Measurements from ENCODE around the gene TSR1.
A peak's percentile ranks its signal among the peaks of the same experiment; 100 is the strongest.

TSR1 gene

DNA sequence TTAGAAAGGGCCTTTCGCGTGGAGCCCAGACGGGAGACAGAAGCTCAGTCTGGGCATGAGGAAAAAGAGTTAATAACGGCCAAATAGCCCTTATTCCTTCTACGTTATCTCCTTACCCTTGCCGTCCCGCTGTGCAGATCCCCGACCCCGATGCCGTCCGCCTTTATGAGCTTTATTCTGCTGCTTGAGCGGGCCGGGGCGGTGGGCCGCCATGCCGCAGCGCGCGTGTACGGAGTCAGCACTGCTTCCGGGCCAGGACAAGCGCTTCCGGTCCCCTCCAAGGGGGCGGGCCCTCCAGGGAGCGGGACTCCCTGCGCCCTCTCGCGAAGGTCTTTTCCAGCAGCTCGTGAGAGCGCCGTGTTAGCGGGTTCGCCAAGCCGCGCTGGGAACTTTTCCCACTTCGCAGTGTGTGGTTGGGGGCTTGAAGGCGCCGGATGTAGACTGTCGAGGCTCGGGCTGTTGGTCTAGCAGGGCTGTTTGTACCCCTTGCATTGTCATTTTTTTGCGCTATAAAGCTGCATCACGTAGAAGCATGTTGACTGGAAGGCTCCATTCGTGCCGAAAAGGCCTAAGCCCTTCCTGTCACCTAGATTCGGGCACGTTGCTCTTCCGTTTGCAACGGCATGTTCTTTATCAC, at the start of gene TSR1:
TSR1 (minus strand) TSS at position 243 of the 637 bp plus-strand sequence; CDS start at position 213, 30 bp downstream.
- TF ChIP-seq, protein P1, sequence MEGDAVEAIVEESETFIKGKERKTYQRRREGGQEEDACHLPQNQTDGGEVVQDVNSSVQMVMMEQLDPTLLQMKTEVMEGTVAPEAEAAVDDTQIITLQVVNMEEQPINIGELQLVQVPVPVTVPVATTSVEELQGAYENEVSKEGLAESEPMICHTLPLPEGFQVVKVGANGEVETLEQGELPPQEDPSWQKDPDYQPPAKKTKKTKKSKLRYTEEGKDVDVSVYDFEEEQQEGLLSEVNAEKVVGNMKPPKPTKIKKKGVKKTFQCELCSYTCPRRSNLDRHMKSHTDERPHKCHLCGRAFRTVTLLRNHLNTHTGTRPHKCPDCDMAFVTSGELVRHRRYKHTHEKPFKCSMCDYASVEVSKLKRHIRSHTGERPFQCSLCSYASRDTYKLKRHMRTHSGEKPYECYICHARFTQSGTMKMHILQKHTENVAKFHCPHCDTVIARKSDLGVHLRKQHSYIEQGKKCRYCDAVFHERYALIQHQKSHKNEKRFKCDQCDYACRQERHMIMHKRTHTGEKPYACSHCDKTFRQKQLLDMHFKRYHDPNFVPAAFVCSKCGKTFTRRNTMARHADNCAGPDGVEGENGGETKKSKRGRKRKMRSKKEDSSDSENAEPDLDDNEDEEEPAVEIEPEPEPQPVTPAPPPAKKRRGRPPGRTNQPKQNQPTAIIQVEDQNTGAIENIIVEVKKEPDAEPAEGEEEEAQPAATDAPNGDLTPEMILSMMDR (IDR thresholded peaks at IDR 0.05; ENCODE audit: extremely low read depth, missing control alignments): peak; percentile 35
- DNase-seq (ENCODE audit: low spot score): peak; percentile 99

DNA sequence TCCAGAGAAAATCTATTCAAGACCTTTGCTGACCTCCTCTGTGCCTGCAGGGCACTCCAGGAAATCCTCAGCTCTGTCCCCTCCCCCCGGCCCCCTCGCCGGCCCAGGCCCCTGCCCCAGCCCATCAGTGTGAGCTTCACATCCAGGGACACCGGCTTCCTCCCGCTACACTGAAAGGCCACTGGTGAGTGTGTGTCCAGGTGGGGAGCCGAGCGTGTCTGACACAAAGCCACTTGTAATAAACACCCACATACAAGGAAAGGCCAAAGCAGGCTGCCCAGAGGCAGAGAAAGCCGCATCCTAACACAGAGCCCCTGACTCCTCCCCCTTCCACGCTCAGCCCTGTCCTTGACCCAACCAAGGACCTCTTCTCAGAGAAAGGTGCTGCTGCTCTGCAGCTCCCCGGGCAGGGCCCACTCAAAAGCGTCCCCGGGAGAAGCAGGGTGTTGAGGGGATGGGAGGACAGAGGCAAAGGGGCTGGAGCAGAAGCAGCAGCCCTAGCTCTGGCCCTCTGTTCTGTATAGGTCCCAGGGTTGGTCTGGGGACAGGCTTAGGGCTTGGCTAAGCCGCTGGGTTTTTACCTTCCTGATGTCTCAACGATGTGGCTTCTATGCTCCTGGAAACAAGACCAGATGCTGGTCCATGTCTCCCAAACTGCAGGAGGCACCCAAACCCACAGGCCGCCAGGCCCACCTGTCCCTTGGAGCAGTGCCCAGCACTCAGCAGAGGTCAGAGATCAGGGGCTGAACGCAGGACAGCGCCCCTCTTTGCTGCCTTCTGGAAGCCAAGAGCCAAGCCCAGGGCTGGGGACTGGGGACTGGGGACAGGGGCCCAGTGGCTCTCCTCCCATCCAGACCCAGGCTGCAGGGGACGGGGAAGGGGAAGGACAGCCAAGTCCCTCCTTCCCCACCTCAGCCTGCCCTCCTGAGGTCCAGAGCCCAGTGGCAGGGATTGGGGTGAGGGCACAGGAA, 49.3 kb upstream of the TSR1 start:
- no peak for DNase-seq (ENCODE audit: low spot score)
- TF ChIP-seq, protein P1 (IDR thresholded peaks at IDR 0.05; ENCODE audit: extremely low read depth, missing control alignments): no peak

DNA sequence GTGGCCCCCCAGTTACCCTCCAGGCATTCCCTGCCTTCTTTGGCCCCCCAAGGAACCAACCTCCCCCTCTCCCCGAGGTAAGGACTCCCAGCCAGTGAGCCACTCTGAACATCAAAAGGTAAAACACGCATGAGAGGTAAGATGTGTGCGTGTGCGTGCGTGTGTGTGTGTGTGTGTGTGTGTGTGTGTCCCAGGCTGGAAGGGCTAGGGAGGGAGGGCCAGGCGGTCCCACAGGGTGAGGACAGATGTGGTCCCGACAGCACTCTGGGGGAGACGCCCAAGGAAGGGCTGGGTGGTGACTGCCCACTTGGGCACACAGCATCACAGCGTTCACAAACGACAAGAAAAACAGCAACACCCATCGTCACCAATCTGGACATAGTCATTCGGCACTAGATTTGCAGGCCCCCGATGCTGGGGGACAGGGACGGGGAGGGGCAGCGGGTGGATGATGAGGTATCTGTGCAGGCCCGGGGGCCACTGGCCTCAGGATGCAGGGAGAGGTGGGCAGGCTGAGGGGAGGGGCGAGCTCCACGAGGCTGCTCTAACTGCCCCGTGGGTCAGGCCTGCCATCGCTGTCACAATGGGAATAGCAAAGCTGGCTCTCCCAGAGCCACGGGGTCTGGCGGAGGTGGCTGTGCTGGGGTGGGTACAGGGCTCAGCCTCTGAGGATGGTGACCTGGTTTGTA, 48.3 kb upstream of the TSR1 start:
- TF ChIP-seq, protein P1 (IDR thresholded peaks at IDR 0.05; ENCODE audit: extremely low read depth, missing control alignments): no peak
- no peak for DNase-seq (ENCODE audit: low spot score)

DNA sequence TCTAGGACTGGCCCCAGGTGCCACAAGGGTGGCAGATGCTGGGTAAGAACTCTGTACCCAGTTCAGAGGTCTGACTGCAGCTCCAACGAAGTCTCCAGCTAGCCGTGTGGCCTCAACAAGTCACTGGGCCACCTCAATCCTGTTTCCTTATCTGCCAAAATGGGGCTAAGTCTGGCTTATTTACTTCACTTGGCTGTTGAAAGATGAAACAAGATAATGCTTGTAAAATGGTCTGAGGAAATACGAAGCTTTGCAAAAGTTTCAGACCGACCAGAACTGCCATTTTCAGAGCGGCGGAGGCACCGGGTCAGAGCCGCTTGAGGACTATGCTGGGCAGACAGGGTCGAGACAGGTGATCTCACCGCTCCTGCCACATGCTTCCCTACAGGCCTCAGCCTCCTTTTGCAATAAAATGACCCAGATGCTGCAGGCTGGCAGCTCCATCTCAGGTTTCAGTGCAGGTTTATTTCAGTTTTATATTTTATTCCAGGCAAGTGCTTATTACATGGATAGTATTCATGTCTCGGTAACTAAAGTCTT, 47.4 kb upstream of the TSR1 start:
- TF ChIP-seq, protein P1 (IDR thresholded peaks at IDR 0.05; ENCODE audit: extremely low read depth, missing control alignments): no peak
- DNase-seq (ENCODE audit: low spot score): no peak

DNA sequence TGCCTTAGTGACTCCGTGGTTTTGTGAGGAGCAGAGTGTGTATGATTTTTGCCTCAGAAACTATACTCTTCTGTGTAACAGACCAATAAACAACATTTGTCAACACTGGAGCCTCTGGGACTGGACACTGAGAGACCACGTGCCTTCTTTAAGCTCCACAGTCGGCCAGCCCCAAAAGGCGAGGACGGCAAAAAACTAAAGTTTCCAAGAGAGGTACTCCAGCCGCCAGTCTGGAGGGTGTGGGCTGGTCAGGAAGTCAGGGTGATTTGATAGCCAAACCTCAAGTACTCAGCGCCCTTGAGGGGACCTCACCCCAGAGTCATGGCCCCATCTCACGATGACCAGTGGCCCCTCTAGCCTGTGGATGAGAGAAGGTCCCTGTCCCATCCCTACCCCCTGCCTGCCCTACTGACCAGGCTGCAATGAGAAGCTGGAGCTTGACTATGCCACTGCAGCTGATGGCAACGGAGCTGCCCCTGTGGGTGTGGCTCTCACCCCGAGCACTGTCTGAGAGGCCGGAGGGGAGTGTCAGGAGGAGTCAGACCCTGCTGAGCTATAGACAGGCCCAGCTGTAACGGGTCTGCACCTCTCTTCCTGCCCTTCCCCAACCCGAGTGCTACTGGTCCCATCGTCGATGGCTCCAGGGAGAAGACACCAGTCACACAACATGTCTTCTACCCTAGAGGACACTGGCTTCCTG, 44.8 kb upstream of the TSR1 start:
- TF ChIP-seq, protein P1 (IDR thresholded peaks at IDR 0.05; ENCODE audit: extremely low read depth, missing control alignments): no peak
- DNase-seq (ENCODE audit: low spot score): no peak

DNA sequence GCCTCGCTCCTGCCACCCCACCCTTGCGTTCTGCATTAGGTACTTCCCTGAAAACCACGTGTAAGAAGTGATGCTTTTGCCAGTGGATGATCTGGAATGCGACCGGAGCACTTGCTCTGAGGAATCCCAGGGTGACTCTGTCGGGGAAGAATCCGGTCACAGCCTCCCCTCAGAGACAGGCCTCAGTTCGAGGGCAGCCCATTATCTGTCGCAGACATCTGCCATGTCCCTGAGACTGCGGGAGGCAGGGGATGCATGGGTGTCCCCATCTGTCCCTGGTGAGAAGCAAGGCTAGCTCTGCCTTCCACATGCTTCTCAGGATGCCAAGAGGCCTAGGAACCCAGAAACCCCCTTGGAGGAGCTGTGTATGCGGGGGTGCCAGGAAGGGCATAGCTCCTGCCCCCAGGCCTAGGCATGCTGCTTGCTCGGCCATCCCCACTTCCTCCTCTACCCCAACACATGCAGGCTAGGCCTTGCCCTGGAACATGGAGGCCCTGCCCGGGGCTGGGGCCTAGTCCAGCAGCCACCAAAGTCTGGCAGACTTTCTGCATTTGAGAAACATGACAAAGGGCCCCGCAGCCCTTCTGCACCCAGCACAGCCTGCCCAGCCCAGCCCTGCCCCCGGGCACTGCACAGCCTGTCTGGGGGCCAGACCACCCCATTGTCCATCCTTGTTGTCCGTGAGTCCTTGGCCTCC, 44.1 kb upstream of the TSR1 start:
- TF ChIP-seq, protein P1 (IDR thresholded peaks at IDR 0.05; ENCODE audit: extremely low read depth, missing control alignments): no peak

More for the DNA sequence above, 44.1 kb upstream of the TSR1 start:
- DNase-seq (ENCODE audit: low spot score): no peak
